ENCODE measurements around the gene CNDP1.
"Not testable (repeated sequence)": the region's sequence is repeated elsewhere in the genome, so short reads cannot be mapped to it uniquely, and the experiment has no call there.

Gene CNDP1, protein sequence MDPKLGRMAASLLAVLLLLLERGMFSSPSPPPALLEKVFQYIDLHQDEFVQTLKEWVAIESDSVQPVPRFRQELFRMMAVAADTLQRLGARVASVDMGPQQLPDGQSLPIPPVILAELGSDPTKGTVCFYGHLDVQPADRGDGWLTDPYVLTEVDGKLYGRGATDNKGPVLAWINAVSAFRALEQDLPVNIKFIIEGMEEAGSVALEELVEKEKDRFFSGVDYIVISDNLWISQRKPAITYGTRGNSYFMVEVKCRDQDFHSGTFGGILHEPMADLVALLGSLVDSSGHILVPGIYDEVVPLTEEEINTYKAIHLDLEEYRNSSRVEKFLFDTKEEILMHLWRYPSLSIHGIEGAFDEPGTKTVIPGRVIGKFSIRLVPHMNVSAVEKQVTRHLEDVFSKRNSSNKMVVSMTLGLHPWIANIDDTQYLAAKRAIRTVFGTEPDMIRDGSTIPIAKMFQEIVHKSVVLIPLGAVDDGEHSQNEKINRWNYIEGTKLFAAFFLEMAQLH

DNA sequence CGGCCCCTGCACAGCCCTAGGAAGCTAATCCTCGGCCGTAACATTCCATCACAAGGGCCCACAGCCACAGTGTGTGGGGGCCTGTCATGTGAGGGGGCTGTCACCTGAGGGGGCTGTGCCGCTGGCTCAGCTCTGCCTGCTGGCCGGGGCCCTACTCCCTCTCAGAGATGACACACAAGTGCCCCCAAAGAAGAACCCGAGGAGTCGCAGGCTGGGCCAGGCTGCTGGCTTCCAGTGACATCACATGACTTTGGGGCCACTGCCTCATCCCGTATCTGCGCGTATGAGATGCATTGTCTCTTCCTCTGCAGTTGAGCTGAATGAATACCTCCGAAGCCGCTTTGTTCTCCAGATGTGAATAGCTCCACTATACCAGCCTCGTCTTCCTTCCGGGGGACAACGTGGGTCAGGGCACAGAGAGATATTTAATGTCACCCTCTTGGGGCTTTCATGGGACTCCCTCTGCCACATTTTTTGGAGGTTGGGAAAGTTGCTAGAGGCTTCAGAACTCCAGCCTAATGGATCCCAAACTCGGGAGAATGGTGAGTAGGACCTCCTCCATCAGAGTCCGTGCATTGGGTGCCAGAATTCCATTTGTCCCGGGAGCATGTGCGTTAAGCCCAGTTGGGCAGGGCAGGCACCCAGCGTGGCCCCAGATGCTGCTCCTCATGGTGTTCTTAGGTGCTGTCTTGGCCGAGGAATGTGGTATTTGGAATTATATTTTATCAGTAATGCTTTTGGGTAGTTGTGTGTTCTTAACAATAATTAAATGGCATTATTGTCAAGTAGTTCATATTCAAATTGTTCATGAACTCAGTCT is at the start of gene CNDP1:
Gene CNDP1 (plus strand): TSS at position 351 of the 820 bp plus-strand sequence. CDS start 168 bp downstream, at position 519.
- no peak for DNase-seq

DNA sequence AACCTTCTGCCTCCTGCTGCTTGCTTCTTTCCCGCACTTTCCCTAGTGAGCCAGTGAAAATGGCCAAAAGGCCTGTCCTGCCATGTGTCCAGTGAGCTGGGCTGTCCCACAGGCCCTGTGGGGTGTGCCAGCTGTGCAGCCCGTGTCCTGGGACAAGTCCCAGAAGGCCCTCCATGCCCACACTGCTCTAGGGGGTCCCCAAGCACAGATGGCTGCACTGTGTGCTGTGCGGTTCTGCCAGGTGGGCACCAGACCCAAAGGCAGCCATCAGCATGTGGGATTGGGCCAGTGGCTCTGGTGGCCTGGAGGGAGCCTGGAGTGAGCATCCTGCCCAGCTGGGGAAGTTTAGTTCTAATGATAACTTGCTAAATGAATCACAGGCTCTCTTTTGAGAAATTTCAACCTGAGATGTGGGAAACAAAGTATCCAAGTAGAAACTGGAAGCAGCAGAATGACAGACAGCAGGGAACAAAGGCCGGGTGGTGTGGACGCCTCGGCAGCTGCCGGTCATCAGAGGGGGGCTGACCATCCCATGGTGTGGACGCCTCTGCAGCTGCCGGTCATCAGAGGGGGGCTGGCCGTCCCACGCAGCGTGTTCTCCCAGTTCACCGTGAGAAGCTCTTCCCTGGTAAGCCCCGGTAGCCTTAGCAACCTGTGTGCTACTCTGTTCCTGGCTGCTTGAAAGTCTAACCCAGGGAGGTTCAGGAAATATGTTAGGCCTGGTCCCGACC is 48.0 kb upstream of the CNDP1 start:
- DNase-seq, result no peak

DNA sequence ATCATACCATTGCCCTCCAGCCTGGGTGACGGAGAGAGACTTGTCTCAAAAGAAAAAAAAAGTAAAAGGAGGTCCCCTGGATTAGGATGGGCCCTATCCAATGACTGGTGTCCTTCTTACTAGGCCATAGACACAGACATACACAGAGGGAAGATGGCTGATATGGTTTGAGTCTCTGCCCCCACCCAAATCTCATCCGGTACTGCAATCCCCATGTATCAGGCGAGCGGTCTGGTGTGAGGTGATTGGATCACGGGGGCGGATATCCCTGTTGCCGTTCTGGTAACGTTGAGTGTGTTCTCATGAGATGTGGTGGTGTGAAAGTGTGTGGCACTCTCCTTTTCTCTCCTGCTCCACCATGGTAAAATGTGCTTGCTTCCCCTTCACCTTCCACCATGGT is 45.9 kb upstream of the CNDP1 start:
- DNase-seq, result no peak

DNA sequence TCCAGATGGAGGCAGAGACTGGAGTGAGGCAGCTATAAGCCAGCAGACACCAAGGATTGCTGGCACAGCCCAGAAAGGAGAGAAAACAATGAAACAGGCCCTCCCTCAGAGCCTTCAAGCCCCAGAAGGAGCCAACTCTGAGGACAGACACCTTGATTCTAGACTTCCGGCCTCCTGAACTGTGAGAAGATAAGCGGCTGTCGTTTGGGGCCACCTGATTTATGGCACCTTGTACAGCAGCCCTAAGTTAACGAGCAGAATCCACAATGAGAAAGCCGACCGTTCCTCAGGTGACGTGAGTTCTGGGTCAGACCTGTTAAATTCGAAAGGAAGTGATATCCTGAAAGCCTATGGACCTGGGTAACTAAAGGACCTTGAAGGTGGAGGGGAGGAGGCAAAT is 45.4 kb upstream of the CNDP1 start:
- no peak for DNase-seq

DNA sequence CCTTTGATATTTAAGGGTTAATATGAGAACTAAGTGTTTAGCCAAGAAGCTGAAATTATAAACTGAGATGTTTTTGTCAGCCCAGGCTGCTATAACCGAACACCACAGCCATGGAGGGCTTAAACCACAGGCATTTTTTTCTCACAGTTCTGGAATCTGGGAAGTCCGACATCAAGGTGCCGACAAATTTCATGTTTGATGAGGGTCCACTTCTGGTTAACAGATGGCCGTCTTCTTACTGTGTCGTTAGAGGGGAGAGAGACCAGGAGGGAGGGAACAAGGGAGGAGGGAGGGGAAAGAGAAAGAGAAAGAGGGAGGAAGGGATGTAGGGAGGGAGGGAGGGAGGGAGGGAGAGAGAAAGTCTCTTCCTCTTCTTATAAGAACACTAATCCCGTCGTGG is 44.6 kb upstream of the CNDP1 start:
- no peak for DNase-seq

DNA sequence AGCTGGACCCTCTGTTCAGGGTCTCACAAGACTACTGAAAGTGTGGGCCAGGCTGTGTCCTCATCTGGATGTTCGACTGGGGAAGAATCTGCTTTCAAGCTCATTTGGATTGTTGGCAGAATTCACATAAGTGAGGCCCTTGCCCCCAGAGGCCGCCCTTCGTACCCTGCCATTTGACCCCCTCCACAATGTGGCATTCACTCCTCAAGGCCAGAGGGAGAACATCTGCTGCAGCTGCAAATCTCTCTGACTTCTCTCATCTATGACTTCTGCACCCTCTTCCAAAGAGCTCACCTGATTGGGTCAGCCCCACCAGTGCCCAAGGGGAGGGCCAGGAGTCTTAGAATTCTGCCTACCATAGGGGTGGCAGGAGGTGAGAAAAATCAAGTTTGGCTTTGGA is 42.0 kb upstream of the CNDP1 start:
- DNase-seq, result no peak

DNA sequence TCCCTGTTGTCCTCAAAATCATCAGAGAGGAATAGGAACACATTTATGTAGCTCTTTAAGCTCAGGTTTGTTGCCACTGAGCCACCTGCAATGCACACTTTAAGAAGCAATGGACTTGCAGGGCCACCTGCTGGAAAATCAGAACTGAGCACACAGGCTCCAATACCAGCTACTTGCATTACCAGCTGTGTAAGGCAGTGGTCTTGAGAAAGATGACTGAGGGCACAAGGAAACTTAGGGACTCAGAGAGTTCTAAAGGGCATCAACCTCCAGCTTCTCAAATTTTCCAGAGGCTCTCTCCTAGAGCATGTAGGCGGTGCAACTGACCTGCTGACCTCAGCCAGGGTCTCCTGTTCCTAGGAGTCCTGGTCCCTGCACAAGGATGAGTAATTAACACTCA is 40.6 kb upstream of the CNDP1 start:
- peak; percentile 73 for DNase-seq

DNA sequence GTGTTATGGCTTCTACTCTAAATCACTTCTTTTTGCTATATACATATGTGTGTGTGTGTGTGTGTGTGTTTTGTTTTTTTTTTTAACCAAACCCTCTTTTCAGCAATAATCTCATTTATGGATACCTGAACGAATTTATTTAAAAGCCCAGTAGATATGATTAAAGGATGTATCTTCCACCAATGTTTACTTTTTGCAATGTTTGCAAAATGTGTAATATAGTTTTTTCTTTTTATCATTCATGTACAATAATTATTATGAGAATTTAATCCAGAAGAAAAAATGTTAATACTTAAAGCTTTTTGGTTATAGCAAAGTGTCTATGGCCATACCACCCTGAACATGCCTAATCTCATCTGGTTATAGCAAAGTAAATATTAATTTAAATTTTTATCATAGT is 39.8 kb upstream of the CNDP1 start:
- DNase-seq, result no peak

DNA sequence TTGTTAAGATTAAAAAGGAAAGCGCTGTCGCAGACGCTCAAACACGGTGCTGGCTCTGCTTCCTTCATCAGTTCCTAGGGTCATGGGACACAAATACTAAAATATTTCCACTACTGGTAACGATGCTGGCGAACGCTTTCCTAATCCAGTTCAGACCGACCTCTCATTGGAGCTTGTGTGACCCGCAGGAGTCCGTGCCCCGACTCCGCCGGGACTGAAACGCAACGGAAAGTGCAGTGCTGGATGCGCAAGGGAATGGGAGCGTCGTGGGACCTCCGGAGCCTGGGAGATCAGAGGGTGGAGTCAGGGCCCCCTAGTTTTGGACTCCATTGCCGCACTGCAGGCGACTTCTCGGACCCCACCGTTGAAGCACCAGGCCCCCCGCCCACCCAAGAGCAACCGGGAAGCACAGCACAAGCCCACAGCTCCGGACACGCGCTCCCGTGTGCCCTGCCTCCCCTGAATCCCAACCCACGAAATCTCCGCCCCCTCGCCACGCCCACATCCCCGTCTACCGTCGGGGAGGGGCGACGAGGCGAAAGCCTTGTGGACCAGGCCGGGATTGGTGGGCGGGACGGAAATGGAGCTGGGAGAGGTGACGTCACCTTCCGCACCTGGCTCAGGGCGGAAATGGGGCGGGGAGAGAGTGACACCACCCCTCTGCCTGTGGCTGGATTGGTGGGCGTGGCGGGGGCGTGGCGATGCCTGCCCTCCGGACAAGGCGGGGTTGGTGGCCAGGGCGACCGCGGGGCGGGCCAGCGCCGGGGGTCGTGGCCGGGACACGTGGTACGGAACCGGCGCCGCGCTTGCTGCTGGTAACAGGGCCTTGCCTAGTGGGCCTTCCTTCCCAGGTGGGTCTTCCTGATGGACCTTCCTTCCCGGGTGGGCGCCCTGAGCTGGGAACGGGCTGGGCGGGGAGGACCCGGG is 38.5 kb upstream of the CNDP1 start, which contains the start of gene CNDP2:
Gene CNDP2 (plus strand): TSS at position 783 of the 927 bp plus-strand sequence. CDS start 3,611 bp downstream, outside the sequence.
- peak; percentile 100 for DNase-seq

DNA sequence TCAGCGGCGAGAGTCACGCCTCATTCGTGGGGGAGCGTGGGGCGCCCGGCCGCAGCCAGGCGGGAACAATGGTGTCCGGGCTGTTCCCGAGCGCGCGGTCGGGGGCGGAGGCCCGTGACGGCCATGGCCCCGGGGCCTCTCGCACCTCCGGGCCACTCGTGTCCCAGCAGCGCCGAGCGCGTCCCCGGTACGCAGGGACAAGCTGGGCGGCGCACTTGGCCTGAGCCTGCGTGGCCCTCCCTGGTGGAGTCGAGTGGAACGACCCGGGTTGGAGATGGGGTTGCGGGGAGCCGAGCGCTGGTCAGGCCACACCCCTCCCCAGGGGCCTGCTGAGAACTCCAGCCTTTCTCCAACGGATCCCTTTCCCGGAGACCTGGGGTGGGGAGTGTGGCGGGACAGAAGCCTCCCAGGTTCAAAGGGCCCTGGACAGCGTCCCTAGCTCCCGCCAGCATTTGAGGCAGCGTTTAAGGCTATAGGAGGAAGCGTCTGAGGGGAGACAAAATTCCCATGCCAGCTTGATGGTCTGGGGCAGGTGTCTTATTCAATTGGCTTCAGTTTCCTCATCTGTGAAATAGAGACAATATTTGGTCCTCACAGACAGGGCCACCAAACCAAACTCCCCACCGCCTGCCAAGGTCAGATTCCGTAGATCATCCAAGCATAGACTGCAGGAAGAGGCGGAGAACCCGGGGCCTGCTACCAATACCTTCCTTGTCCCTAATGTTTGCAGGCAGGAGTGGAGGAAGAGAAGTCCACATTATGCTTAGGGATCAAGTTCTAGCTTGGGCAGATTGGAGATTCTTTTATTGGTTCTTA is 37.6 kb upstream of the CNDP1 start:
- DNase-seq, result peak; percentile 41

DNA sequence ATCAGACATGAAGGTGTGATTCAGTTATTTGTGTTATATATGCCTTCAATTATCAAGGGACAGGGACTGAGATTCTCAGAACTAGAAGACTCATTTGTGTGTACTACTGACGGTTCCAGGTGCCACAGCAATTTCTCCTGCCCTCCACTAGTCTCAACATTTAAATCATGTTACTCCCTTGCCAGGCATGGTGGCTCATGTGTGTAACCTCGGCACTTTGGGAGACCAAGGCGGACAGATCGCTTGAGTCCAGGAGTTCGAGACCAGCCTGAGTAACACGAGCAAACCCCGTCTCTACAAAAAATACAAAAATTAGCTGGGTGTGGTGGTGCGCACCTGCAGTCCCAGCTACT is 37.0 kb upstream of the CNDP1 start:
- no peak for DNase-seq

DNA sequence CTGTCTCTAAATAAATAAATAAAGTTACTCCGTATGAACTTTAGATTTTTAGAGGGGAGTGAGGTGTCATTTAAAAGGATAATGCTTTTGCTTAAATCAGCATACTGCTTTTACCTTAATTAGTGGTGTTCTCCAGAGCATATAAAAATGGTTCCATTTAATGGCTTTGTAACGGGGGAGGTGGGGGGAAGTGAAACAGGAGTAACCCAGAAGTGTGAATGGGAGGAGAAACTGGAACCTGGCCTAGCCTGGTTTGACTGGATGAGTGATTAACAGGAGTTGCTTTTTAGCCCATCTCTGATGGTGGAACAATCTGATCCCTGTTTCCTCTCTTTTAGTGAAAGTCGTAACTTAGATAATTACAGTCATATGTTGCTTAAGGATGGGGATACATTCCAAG is 36.5 kb upstream of the CNDP1 start:
- no peak for DNase-seq

DNA sequence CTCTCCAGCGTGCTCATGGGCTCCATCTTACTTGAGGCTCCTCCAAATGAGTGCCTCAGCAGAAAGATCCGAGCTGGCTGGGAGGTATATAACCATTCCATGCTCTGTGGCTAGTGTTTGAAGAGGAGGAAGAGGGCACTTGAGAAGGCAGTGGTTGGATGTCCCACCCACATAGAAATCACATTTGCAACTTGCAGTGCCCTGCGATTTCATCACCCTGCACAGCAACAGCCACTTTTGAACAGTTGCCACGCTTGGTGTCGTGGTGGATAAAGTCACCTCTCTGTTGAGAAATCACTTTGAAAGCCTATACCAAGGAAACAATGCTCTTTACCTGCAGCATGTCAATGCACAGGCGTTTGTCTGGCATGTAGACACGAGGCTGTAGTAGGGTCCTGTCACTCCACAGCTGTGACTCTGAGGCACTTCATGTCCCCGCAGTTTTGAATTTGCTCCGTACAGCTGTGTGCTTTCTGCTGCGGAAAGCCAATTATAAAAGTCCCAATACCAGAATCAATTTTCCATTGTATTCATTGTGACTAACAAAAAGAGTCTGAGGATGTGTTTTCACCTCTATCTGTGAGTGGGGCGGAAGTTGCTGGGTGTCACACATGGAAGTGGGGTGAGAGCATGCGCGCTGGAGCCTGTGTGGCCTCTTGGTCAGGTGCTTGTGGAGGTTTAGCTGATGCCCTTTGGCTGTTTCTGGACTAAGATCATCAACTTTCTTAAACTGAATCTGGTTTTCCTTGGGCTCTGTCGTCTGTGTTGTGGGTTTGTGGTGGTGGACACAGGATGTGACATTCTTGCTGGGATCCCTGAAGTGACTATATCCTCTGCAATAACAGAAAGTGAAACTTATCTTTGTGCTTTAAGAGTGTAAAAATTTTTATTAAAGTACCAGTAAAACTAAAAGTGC is 35.3 kb upstream of the CNDP1 start:
- peak; percentile 82 for DNase-seq

DNA sequence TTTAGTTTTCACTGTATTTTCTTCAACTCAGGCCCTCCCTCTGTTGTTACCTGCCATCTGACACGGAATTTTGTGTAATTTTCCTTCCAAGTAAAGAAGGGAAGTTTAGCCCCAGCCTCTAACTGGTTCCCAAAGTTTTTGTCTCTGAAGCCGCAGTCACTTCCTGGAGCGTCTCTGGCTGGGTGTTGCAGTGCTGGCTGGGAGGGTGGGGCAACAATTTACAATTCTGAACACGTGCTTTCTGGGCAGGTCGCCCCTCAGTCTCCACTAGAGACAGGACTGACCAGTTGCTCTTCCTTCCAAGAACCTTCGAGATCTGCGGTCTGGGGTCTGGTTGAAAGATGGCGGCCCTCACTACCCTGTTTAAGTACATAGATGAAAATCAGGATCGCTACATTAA is 34.7 kb upstream of the CNDP1 start:
- DNase-seq, result peak; percentile 58

DNA sequence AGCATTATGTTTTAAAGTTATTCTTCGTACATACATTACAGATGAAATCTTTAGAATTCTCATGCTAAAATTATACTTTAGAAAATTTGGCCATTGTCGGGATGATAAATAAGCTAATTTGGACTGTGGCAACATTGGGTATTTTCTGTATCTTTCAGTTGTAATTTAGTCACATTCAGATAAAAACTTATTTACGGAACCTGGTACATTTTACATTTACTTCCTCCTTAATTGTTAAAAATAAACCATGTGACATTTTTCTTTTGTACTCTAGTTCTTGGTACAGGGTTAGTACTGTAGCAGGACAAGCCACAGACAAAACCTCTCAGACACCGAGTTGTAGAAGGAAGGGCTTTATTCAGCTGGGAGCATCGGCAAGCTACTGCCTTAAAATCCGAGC is 33.9 kb upstream of the CNDP1 start:
- no peak for DNase-seq

DNA sequence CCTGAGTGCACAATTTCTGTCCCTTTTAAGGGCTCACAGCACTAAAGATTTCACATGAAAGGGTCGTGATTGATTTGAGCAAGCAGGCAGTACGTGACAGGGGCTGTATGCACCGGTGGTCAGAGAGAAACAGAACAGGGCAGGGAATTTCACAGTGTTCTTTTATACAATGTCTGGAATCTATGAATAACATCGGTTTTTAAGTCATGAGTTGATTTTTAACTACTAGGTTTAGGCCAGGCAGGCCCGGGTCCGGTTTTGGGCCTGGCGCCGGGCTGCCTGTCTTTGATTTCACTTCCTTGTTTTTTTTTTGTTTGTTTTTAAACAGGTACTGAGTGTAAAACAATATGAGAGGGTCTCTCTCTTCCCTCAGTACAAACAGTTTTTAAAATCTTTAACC is 33.5 kb upstream of the CNDP1 start:
- not testable (repeated sequence) for DNase-seq

DNA sequence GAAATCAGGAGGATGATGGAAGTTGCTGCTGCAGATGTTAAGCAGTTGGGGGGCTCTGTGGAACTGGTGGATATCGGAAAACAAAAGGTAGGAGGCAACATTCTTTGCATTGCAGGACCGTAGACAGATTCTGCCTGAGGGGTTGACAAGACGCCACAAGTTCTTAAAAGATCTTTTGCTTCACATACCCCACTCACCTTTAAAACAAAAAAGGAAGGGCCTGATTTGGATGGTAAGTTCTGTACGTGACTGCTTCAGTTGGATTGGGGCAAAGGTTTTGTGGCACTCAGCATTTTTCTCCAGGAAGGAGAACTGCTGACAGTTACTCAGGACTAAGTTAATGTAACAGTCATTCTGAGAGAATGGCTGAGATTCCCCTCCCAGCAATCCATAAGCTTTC is 32.9 kb upstream of the CNDP1 start:
- DNase-seq, result no peak

DNA sequence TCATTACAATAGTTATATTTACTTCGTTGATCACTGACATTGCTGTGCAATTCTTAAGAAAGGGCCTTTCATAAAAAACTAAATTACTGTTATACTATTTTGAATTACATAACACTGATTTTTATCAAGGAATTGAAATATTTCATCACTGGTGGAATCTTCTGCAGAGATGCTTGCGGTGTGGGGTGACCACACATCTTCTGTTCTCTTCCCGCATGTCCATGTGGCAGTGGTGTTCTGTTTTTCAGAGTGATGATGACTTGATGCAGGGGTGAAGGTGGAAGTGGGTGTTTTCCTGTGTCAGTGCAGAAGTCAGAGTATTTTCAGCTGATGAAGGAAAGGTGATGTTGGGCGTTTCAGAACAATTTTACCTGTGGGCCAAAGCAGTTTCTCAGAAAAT is 31.2 kb upstream of the CNDP1 start:
- no peak for DNase-seq

DNA sequence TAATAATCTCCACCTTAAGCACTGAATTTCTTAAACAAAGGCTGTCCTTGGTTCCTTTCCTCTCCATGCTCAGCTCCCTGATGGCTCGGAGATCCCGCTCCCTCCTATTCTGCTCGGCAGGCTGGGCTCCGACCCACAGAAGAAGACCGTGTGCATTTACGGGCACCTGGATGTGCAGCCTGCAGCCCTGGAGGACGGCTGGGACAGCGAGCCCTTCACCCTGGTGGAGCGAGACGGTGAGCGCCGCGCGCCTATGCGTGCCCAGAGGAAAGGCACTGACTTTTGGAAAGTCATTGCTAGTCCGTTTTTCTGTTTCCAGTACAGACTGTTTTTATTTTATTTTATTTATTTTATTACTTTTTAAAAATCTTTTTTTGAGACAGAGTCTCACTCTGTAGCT is 28.5 kb upstream of the CNDP1 start:
- DNase-seq, result no peak
